ENCODE measurements around the gene SLC29A4.

The SLC29A4 gene

DNA sequence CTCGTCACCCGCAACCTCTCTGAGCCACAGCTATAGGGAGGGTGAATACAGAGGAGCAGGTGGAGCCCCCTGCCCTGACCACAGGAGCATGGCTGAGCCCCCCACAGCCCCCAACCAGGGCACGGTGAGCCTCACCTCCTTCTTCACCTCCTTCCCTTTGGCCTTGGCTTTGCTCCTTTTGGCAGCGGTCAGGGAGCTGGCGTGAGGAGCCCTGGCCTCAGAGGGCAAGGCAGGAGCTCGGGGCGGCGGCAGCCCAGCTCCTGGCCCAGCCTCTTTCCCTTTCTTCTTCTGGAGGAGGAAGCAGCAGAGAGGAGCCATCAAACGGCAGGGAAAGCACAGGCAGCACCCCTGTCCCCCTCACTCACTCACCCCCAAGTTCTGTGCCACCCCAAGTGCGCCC is 42.2 kb downstream of the SLC29A4 start:
- DNase-seq (ENCODE audit: low spot score), result no peak

DNA sequence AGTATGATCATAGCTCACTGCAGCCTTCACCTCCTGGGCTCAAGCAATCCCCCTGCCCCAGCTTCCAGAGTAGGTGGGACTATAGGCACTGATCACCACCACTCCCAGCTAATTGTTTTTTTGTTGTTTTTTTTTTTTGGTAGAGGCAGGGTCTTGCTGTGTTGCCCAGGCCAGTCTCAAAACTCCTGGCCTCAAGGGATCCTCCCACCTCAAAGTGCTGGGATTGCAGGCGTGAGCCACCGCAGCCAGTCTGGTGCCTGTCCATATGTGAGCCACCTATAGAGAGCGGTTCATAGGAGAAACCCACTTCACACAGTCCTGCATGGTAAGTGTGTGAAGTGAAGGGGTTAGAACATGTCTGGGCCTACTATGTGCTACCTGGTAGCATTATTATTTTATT is 47.5 kb downstream of the SLC29A4 start:
- DNase-seq (ENCODE audit: low spot score), result no peak

DNA sequence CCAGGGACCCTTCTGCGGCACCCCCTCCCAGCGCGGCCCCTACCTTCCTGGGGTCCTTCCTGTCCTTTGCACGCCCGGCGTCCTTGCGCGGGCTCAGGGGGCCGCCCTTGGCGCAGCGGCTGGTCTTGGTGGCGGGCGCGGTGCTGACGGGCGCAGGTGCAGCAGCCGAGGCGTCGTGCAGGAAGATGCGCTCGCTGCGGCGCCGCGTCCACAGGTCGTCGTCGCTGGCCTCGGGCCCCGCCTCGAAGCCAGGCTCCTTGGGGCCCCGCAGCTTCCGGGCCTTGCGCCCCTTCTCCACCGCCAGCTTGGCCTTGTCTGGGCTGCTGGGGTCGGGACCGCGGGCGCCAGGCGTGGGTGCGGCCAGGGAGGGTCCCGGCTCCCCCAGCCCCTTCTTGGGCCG is 49.8 kb downstream of the SLC29A4 start:
- DNase-seq (ENCODE audit: low spot score), result no peak

DNA sequence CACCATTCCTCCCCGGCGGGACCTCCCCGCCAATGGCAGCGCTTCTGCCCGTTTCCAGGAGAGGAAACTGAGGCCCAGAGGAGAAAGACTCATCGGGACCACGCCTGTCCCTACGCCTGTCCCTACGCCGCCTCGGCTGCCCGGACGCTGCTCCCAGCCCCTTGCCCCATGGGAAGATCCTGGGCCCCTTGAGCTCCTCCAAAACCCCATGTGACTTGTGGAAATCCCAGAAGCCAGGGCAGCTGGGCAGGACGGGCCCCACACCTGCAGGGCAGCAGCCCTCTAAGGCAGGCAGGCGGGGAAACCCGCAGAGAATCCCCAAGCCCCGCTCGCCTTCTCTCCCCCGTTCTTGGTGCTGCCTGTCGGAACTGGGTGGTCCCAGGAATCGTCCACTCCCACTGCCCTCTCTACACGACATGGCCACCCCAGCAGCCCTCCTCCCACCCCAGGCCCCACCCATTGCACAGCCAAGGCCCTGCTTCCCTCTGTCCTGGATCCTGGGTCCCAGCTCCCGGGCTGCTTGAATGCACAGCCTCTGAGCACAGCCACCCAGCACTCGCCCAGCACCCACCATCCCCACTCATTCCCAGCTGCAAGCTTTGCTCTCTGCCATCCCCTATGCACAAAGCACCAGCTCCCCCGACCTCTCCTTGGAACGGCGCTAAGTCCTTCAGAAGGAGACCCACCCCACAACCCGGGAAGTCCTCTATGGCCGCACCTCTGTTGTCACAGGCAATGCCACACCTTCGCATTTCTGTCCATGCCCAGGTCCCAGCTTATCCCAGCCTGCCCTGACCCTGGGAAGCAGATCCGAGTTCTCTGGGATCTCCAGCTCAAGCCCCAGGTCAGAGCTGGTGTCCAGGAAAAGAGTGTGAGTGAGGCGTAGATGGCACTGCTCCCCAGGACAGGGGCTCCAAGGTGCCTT is 50.6 kb downstream of the SLC29A4 start:
- DNase-seq (ENCODE audit: low spot score), result no peak

DNA sequence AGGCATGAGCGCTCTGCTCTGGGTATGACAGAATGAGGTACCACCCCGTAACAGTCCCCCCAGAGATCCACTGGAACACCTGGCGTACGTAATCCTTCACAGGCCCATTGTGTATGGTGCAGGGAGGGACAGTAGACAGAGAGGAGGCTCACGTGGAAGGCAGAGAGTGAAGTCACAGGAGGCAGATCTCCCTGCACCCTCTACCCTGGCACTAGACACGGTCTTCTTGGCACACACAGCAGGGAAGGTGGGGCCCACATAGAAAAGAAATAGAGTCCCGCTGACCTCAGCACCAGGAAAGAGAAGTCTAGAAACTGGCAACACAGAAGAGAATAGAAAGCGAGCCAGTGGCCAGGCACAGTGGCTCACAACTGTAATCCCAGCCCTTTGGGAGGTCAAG is 51.9 kb downstream of the SLC29A4 start:
- no peak for DNase-seq (ENCODE audit: low spot score)

DNA sequence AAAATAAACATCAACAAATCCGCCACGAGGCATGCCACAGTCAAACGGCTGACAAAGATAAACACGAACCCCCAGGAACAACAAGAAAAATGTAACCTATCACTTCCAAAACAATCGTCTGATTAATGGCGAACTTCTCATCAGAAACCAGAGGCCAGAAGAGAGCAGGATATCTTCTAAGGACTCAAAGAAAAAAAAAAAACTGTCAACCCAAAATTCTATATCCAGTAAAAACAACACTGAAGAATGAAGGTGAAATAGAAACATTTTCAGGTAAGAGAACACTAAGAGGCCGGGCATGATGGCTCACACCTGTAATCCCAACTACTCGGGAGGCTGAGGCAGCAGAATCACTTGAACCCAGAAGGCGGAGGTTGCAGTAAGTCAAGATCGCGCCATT is 54.3 kb downstream of the SLC29A4 start:
- DNase-seq (ENCODE audit: low spot score), result no peak

DNA sequence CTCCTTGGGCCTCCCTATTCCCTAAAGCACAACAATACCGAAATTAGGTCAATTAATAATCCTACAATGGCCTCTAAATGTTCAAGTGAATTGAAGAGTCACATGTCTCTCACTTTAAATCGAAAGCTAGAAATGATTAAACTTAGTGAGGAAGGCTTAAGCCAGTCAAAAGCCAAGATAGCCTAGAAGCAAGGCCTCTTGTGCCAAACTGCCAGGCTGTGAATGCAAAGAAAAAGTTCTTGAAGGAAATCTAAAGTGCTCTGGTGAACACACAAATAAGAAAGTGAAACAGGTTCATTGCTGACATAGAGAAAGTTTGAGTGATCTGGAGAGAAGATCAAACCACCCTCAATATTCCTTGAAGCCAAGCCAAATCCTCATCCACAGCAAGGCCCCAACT is 57.2 kb downstream of the SLC29A4 start:
- DNase-seq (ENCODE audit: low spot score), result no peak

DNA sequence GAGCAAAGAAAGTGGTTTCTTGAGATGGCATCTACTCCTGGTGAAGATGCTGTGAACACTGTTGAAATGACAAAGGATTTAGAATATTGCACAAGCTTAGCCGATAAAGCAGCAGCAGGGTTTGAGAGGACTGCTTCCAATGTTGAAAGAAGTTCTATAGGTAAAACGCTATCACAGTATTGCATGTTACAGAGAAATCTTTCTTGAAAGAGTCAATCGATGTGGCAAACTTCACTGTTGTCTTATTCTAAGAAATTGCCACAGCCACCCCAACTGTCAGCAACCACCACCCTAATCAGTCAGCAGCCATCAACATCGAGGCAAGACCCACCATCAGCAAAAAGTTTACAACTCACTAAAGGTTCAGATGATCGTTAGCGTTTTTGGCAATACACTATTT is 59.9 kb downstream of the SLC29A4 start:
- no peak for DNase-seq (ENCODE audit: low spot score)

DNA sequence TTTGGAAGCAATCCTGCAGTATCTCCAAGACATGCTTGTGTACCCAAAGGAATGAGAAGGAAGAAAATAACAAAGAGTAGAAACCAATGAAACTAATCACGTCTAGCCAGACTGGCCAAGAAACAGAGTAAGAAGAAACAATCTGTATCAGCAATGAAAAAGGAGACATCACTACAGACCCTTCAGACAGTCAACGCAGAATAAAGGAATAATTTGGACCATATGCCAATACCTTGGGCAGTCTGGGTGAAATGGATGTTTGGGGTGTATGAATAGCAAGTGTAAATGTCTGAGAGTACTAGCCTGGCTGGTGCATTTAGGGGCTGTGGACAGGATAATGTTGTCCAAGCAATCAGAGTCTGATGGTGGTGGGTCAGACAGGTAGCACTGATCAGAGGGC is 61.1 kb downstream of the SLC29A4 start:
- no peak for DNase-seq (ENCODE audit: low spot score)

DNA sequence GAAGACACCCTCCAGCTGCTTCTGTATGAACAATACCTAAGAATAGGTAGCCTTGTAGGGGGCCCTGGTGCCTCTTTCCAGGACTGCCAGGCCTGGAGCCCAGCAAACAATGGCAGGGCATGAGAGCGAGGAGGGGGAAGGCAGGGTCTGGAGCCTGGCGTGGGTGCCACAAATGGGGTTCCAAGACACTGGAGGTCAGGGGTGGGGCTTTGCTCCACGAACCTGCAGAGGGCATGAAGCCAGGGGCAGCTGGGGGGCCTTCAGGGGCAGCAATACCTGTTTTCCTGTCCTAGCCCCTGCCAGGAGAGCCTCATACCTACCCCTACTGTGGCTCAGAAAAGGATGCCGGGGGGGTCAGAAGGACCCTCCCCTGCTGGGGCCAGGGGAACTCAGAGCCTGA is 61.6 kb downstream of the SLC29A4 start:
- DNase-seq (ENCODE audit: low spot score), result no peak

DNA sequence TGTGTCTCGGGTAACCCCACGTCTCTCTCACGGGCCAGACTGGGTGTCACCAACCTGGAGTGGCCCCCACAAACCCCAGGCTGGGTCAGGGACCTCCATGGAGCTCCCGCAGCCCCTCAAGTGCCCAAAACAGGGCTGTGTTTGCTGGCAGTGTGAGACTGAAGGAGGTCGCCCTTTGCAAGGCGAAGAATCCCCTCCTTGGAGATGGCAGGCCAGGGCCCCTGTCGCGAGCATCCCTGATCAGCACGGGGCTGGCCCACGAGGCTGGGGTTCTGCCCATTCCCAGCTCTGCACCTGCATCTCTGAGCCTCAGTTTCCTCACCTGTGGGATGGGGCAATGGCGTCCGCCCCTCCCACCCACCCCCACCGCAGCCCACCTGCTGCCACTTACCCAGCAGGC is 62.4 kb downstream of the SLC29A4 start:
- DNase-seq (ENCODE audit: low spot score), result no peak

DNA sequence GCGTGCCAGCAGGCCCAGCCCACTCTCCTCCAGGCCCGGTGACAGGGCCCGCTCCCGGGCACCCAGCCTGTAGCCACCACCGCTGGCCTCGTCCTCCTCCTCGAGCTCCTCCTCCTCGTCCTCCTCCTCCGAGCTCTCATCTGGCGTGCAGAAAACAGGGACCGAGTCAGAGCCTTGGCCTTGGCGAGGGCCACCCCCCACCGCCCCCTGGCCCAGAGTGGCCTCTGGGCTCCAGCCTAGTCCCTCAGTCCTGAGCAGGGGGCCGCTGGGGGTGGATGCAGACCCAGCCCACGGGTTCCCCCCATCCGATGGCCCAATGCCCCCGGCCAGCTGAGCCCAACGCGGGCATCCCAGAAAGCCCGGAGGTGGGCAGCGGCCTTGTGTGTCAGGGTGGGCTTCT is 62.9 kb downstream of the SLC29A4 start:
- no peak for DNase-seq (ENCODE audit: low spot score)

DNA sequence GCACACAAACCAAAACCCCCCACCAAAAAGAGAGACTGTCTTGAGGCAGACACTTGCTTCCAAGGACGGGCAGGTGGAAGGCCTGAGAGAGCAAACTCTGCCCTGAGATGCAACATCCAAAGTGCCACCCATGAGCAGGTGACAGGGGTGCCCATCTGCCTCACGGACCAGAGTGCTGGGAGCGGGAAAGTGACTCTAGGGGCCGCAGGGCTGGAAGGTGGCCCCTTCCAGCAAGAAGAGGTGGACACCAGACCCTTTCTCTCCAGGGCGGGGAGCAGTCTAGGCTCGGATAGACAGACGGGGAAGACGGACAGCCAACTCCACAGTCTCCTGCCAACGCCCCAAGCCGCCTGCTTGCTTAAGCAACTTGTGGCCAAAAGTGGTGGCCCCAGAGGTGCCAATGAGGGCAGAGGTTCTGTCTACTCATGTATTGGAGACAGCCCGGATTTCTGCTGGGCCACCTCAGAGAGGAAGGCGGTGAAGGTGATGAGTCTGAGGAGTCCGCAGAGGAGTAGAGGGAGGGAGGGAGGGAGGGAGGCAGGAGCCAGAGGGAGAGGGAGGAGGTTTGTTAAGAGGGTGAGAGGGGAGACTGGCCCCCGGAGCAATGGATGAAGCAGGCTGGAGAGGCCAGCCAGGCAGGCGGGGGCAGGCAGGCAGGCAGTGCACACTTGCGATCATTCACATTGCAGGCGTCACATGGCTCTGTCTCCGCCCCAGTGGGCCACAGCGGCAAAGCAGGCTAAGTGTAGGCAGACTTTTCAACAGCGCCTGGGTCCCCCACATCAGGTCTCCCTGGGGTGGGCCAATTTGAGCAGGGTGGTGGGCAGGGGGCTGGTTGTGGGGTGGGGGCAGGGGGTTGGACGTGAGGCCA is 65.6 kb downstream of the SLC29A4 start:
- DNase-seq (ENCODE audit: low spot score), result no peak

DNA sequence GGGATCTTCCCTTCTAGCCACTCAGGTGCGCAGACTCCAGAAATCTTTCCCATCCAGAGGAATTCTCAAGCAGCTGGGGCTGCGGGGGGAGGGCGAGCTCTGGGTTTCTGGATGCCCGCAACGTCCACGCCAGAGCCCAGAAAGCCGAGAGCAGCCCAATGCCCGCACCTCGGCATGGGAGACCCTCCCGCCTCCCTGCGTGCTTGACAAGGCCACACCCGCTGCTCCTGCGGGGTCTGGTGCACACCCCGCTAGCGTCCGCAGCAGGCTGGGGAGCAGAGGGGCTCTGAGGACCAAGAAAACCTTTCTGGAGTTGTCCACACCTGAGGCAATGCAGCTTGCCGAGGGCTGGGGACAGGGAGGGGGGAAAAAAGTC is 66.2 kb downstream of the SLC29A4 start:
- no peak for DNase-seq (ENCODE audit: low spot score)

DNA sequence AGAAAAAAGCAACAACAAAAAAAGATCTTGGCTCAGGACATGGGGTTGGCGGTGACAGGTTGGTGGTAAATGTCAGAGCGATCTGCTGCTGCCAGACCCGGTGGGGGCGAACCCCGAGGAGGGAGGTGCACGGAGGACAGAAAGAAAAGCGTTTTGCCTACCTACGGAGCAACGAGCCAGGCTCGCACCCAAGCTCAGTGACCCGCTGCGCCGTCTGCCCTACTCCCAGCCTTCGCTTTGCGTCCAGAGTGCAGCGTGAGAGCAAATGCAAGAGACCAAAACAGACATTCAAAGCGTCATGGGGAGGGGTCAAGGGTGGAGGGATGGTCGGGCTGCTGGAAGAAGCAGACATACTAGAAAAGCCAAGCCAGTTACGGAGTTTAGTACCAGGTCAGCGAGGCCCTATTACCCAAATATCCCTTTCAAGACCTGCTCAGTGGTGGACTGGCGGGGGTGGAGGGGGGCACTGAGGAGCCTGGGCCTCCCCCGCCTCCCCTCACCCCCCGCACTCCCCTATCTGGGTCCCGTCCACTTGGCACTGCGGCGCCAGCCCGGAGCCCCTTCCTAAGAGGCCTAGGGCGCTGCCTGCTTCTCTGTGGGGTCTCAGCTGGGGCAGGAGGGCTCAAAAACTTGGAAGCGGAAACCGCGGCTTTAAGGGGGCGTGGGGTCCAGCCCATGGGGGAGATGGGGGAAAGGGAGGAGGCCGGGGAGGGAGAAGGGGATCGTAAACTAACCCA is 66.9 kb downstream of the SLC29A4 start:
- no peak for DNase-seq (ENCODE audit: low spot score)

DNA sequence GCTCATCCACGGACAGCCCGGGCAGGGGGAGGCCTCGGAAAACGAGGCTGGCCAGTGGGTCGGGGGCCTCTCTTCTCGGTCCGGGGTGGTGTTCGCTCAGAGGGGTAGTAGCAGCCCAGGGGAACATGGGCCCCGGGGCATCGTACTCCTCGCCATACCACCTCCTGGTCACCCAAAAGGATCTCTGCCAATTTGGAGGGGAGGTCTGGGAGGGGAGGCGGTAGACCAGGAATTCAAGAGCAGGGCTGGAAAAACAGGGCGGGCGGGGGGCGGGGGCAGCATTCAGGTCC is 67.4 kb downstream of the SLC29A4 start:
- DNase-seq (ENCODE audit: low spot score), result no peak

DNA sequence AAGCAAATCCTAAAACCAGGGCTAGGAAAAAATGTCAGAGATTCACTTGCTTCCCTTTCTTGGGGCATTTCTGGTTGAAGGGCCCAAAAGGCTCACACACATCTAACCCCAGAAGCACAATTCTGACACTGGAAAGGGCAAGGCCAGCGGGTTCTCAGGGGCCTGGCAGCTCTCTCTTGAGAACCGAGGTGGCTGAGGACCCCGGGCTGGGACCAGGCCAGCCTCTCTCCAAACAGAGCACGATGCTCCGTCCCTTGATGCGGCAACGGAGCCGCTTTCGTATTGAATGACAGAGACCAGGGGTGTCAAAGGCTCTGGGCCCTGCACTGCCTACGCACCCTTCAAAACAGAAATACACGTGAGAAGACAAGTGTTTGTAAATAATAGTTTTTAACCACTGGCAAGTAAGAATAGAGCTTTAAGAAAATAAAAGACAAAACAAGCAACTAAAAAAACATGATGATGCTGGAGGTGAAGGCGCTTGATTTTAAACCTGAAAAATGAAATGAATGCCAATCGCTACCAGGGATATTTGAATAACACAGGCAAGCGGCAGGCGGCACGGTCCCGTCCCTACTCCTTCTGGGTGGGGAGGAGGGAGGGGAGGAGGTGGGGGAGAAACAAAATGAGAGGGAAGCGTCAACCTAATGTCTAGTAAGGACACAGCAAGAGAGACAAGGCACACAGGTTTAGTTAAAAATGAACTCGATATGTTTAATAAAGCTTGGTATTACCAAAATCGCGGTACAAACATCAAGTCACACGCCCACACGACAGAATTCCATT is 68.0 kb downstream of the SLC29A4 start:
- DNase-seq (ENCODE audit: low spot score), result no peak

DNA sequence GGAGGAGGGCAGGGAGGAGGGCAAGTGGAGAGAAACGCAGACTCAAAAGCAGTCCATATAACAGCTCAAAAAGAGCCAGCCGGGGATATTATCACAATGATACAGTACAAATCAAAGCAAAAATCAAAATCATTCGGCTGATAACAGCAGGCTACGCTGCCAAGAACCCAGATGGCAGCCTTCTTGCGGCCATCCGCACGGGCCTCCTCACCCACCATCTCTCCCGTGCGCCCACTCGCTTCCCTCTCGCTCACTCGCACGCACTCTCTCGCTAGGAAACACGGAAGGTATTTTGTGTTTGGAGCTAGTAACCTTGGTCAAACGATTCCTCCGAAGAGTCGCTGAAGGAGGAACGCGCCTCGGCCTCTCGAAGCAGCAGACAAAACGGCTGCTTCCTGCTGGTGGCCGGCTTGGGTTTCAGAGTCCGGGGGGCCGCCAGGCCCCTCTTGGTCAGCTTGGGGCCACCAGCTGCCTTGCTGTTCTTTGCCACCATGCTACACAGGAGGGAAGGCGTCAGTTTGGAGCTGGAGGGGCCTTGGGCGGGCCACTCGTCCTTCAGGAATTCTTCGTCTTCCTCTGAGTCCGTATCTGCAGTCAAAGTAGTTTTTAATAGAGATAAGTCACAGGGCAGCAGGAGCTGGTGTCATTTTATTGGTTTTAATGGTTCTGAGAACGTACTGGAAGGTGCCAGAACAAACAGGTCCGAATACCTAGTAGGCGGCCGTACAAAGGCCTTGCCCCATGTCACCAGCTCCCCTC is 68.9 kb downstream of the SLC29A4 start:
- DNase-seq (ENCODE audit: low spot score), result no peak

DNA sequence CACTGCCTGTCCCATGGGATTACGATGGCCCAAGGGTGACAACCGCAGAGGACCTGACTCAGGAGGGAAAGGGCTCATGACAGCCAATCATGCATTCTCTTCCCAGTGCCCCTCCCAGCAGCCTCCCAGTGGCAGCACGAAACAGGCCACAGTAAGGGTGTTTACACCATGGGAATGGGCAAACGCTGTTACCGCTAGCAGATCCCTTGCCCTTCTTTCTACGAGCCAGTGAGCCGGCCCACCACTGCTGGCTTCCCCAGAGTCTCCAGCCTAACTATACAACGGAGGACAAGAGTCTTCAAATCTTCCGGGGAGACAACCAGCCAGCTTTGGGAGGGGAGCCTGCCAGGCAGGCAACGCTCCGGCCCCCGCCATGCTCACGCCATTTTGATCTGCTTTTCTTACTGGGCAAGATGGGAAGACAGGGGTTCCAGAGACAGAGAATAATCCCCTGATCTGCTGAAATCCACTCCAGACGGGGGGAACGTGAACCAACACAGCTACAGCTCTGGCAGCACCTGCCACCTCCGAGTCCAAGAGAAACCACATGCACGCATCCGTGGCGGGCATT is 69.8 kb downstream of the SLC29A4 start:
- DNase-seq (ENCODE audit: low spot score), result no peak

DNA sequence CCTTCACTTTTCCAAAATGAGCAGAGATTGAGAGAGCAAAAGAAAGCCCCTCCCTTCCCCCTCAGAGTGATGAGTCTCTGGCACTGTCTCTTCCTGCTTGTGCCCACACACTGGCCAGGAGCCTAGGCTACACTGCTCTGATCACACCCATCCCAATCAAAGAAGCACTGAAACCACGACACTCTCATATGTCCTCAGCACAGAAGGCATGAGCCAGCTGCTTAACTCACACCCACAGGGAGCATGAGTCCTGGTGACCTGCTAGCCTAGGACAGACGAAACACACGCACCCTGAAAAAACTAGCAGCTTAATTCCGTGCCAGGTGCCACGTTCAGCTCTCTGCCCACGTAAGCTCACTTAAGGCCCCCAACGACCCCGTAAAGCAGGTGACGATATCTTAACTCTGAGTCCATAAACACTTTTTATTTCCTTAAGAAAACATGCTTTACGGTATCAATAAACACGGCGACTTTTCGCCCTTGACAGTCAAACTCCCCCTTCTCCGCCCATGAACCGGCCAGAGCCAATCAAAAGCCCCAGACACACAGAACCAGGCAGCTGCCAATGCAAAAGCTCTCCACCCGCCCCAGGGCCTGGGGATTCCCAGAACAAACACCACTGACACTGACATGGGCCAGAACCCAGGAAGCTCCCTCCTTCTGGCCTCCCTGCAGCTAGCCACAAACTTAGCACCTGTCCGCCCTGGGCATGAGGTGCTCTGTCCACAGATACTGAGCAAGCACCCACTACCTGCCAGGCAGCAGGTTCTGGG is 71.9 kb downstream of the SLC29A4 start:
- DNase-seq (ENCODE audit: low spot score), result no peak

Data from left forelimb (tissue), 1 donor.